HCT116 (cell line): ENCODE data around the gene IFRD2. TPM values are rescaled to one million over a fixed set of nuclear protein-coding genes. Genes with fewer than 3 reads are reported as not detected.

Experiments used
- ATAC-seq: fragments of 200-7000 bp; cut with Tn5 transposase; 2 replicates; pipeline ENCODE4 v1.9.1; 2020; ENCODE audit warnings: mild to moderate bottlenecking, moderate library complexity
- BruUV-seq: library from RNA; stranded (reverse); fragments of 400-500 nt; replicated peaks from 2 replicates; lab custom pipeline; 2021; lab: Mats Ljungman, UMichigan
- CTCF ChIA-PET: fragments of 300-600 bp; sonication (Branson Sonifier 250); formaldehyde crosslinking; loops from one replicate; lab custom pipeline; 2021; ENCODE audit warnings: antibody characterized with exemption; lab: Charles Lee
- POLR2A ChIA-PET: fragments of 300-600, 350-600 bp; sonication (Branson Sonifier 250); formaldehyde crosslinking; loops from one replicate; lab custom pipeline; 2021; ENCODE audit warnings: antibody characterized with exemption; lab: Charles Lee
- RAD21 ChIA-PET, 2 experiments: fragments of 300-600 bp; sonication (Branson Sonifier 250); formaldehyde crosslinking; loops; one replicate each; lab custom pipeline; 2023; ENCODE audit warnings: low total read pairs in 2 of 2; ENCODE audit not compliant: uncharacterized antibody in 2 of 2, unreplicated experiment in 2 of 2, low non-redundant PET in 1 of 2; lab: Charles Lee
- DNase-seq: peaks from one replicate; pipeline ENCODE4 v3.0.0-alpha.2; 2010; ENCODE audit warnings: low read depth, low spot score
- H2AFZ ChIP-seq: fragments of 200-600 bp; shearing (Covaris generic), sonication (generic); 2 replicates; pipeline ENCODE4 v1.6.1; 2017; ENCODE audit warnings: low read depth, mixed run types, mixed read lengths, antibody characterized with exemption, low read length; ENCODE audit not compliant: poor library complexity, severe bottlenecking
- H3K27ac ChIP-seq: 2 replicates; pipeline ENCODE4 v1.5.1; 2012; ENCODE audit warnings: low read depth, low read length
- H3K27me3 ChIP-seq: fragments of 200-600 bp; sonication (generic); 2 replicates; pipeline ENCODE4 v1.6.1; 2016; ENCODE audit warnings: mixed run types, low read length, mixed read lengths; ENCODE audit not compliant: insufficient read depth
- H3K36me3 ChIP-seq, 2 experiments: fragments of 200-500 bp in 1 of 2; fragments of 200-600 bp in 1 of 2; sonication (Bioruptor generic) in 1 of 2; sonication (generic) in 1 of 2; 2 replicates each; pipeline versions ENCODE4 v1.5.1 to v1.6.1; 2014 to 2016; ENCODE audit warnings: low read length in 2 of 2, inconsistent platforms in 1 of 2, mixed read lengths in 1 of 2, mixed run types in 1 of 2; ENCODE audit not compliant: insufficient read depth in 2 of 2, control insufficient read depth in 1 of 2
- H3K4me1 ChIP-seq, 2 experiments: fragments of 200-600 bp in 1 of 2; sonication (generic) in 1 of 2; 2 replicates each; pipeline versions ENCODE4 v1.5.1 to v1.6.1; 2012 to 2017; ENCODE audit warnings: low read length in 2 of 2, inconsistent platforms in 1 of 2, mild to moderate bottlenecking in 1 of 2, mixed read lengths in 1 of 2, mixed run types in 1 of 2, moderate library complexity in 1 of 2; ENCODE audit not compliant: insufficient read depth in 2 of 2, control insufficient read depth in 1 of 2
- H3K4me2 ChIP-seq: fragments of 200-600 bp; sonication (generic); 2 replicates; pipeline ENCODE4 v1.6.1; 2017; ENCODE audit warnings: mixed run types, low read length, mixed read lengths
- H3K4me3 ChIP-seq, 2 experiments: fragments of 200-600 bp in 1 of 2; sonication (generic) in 1 of 2; replicated peaks in 1 of 2; 2 replicates each; pipeline ENCODE4 v1.5.1; 2011 to 2016; ENCODE audit warnings: low read length in 2 of 2, control low read depth in 1 of 2, low read depth in 1 of 2, mild to moderate bottlenecking in 1 of 2, mixed read lengths in 1 of 2, mixed run types in 1 of 2
- H3K79me2 ChIP-seq: fragments of 200-600 bp; sonication (generic); 2 replicates; pipeline ENCODE4 v1.6.1; 2017; ENCODE audit warnings: mild to moderate bottlenecking, mixed run types, low read length, moderate library complexity, mixed read lengths; ENCODE audit not compliant: insufficient read depth
- H3K9ac ChIP-seq: fragments of 200-600 bp; sonication (generic); 2 replicates; pipeline ENCODE4 v1.6.1; 2016; ENCODE audit warnings: low read length, mixed read lengths
- H3K9me2 ChIP-seq: fragments of 200-600 bp; sonication (generic), shearing (Covaris generic); 2 replicates; pipeline ENCODE4 v1.6.1; 2017; ENCODE audit warnings: mixed run types, mild to moderate bottlenecking, moderate library complexity; ENCODE audit not compliant: insufficient read depth
- H3K9me3 ChIP-seq, 2 experiments: fragments of 200-500 bp in 1 of 2; fragments of 200-600 bp in 1 of 2; sonication (Bioruptor generic) in 1 of 2; sonication (generic) in 1 of 2; 2 replicates each; pipeline ENCODE4 v1.6.1; 2014 to 2017; ENCODE audit warnings: low read length in 2 of 2, mixed read lengths in 2 of 2, inconsistent platforms in 1 of 2, low read depth in 1 of 2, mild to moderate bottlenecking in 1 of 2, mixed run types in 1 of 2, moderate library complexity in 1 of 2; ENCODE audit not compliant: control insufficient read depth in 1 of 2, insufficient read depth in 1 of 2
- H4K20me1 ChIP-seq: fragments of 200-600 bp; sonication (generic), shearing (Covaris generic); 2 replicates; pipeline ENCODE4 v1.6.1; 2017; ENCODE audit warnings: mixed run types, mild to moderate bottlenecking, moderate library complexity; ENCODE audit not compliant: insufficient read depth
- CEBPB ChIP-seq: IDR thresholded peaks from 2 replicates; pipeline ENCODE4 v1.6.1; 2012; ENCODE audit warnings: low read depth
- CTCF ChIP-seq, 3 experiments: fragments of 200-600 bp in 1 of 3; sonication (generic) in 1 of 3; IDR thresholded peaks in 2 of 3; conservative IDR thresholded peaks in 1 of 3; 2 replicates each; pipeline ENCODE4 v1.5.1; 2012 to 2017; ENCODE audit warnings: low read depth in 2 of 3, low read length in 2 of 3, antibody characterized with exemption in 1 of 3, borderline replicate concordance in 1 of 3, control low read depth in 1 of 3, mild to moderate bottlenecking in 1 of 3, mixed read lengths in 1 of 3, mixed run types in 1 of 3, moderate library complexity in 1 of 3; ENCODE audit not compliant: insufficient read depth in 1 of 3
- EZH2 ChIP-seq: fragments of 200-600 bp; sonication (generic); IDR thresholded peaks from 2 replicates; pipeline ENCODE4 v1.6.1; 2017; ENCODE audit warnings: antibody characterized with exemption, mixed run types
- JUND ChIP-seq: IDR thresholded peaks from 2 replicates; pipeline ENCODE4 v1.6.1; 2012
- MAX ChIP-seq: IDR thresholded peaks from 2 replicates; pipeline ENCODE4 v1.6.1; 2012
- RAD21 ChIP-seq: IDR thresholded peaks from 2 replicates; pipeline ENCODE4 v1.6.1; 2012; ENCODE audit warnings: low read depth, mild to moderate bottlenecking
- SRF ChIP-seq: IDR thresholded peaks from 2 replicates; pipeline ENCODE4 v1.6.1; 2012; ENCODE audit warnings: low read depth
- TCF7L2 ChIP-seq: IDR thresholded peaks from 2 replicates; pipeline ENCODE4 v1.7.0; 2011; ENCODE audit warnings: borderline replicate concordance, inconsistent platforms; ENCODE audit not compliant: insufficient read depth, insufficient read length; ENCODE audit errors: extremely low read depth
- intact Hi-C: fragments of 100-400 bp; cut with micrococcal nuclease; formaldehyde crosslinking; loops from 2 replicates; pipeline ENCODE4 v1.10.0; 2022
- total RNA-seq: library from RNA; stranded (reverse); gene quantifications from one replicate; pipeline ENCODE4 v1.2.1, GENCODE V29; 2021; ENCODE audit not compliant: unreplicated experiment

Gene IFRD2
- total RNA-seq, 1 experiment from 2014 or later, result 146 TPM

DNA sequence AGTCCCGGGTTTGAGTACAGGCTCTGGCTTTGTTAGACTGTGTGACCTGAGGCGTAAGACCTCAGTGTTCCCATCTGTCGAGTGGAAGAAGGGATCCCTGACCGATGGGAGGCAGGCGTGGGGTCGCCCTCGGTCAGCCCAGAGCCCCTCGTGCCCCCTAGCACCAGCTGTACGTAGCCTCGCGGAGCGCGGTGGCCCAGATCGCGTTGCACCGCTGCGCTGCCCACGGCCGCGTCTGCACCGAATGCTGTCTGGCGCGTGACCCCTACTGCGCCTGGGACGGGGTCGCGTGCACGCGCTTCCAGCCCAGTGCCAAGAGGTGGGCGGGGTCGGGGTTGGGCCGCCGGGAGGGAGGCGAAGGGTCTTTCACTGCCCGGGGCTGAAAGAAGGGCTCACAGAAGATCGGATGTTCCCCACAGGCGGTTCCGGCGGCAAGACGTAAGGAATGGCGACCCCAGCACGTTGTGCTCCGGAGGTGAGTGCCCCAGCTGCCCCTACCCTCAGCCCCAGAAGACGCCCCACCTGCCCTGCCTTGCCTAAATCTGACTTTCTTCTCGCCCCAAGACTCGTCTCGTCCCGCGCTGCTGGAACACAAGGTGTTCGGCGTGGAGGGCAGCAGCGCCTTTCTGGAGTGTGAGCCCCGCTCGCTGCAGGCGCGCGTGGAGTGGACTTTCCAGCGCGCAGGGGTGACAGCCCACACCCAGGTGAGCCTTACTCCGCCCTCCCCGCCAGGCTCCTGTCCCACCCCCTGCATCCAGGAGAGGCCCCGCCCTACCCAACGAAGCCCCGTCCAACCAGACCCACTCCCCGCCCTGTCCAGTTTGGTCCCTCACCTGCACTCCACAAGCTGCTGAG, 16.9 kb downstream of the IFRD2 start:
- ATAC-seq (no peak), DNase-seq (no peak)
- TF ChIP-seq MAX (no peak), TCF7L2 (no peak), RAD21 (no peak), JUND (no peak), EZH2 (no peak), CEBPB (no peak), CTCF (IDR thresholded peaks at IDR 0.05 in 2 of 3, conservative IDR thresholded peaks at IDR 0.05 in 1 of 3; ENCODE audit: borderline replicate concordance in 1 of 3, insufficient read depth in 1 of 3, low read depth in 2 of 3, low read length in 2 of 3) (no peak), SRF (no peak)
- Histone ChIP-seq H3K9me2 (no peaks in the 10 kb centered on the region), H4K20me1 (no peaks in the 10 kb centered on the region), H3K27ac (no peak overlapping the region), H3K9me3 (no peaks in the 10 kb centered on the region), H2AFZ (no peak overlapping the region), H3K79me2 (no peaks in the 10 kb centered on the region), H3K27me3 (no peaks in the 10 kb centered on the region), H3K9ac (no peak overlapping the region), H3K4me2 (no peak overlapping the region), H3K4me3 (no peak overlapping the region), H3K4me1 (peaks cover 29 to 40% of the 10 kb centered on the region in 2 experiments), H3K36me3 (no peaks in the 10 kb centered on the region)
- BruUV-seq, result no TSS peak
- RAD21 ChIA-PET, result interaction anchor here in 1 of 2 experiments (0.7 kb wide), 1 partner anchor 14 kb away, joined by 3 read pairs; no protein-coding TSS in a partner anchor
- CTCF ChIA-PET, result interaction anchor here (0.6 to 2.4 kb wide), 5 partner anchors 9 to 81 kb away, joined by 3 to 9 read pairs (median 5); partner anchors contain the start of gene IFRD2
- POLR2A ChIA-PET, result interaction anchor here (0.9 to 1.3 kb wide), 2 partner anchors 29 to 80 kb away, joined by 3 read pairs; no protein-coding TSS in a partner anchor
- intact Hi-C loops, result no loop called here
